ENCODE results near the gene WDR70.
"Not testable (repeated sequence)": the region's sequence is repeated elsewhere in the genome, so short reads cannot be mapped to it uniquely, and the experiment has no call there.

GRCh38 chr5:37622354-37622753 is 243.2 kb downstream of the WDR70 start:
- not testable (repeated sequence) for TF ChIP-seq CTCF (IDR thresholded peaks at IDR 0.05; ENCODE audit: low read depth, low read length, missing input control); TAF1 (conservative IDR thresholded peaks at IDR 0.05); RAD21 (IDR thresholded peaks at IDR 0.05); JUND (IDR thresholded peaks at IDR 0.05); YY1 (IDR thresholded peaks at IDR 0.05); EGR1 (IDR thresholded peaks at IDR 0.05; ENCODE audit: low read depth in 2 of 2); RXRA (IDR thresholded peaks at IDR 0.05); REST (IDR thresholded peaks at IDR 0.05)

Measured in liver (tissue), 3 donors.